Thyroid gland (tissue), 4 donors: Measurements from ENCODE around the gene CAPZB. TPM values are rescaled to one million over a fixed set of nuclear protein-coding genes. Genes with fewer than 3 reads are reported as not detected.

ENCODE experiments used
- DNase-seq, 2 donors: peaks; one replicate each; pipeline ENCODE4 v3.0.0-alpha.2; 2019
- H3K27ac ChIP-seq, 3 donors: fragments of 200-600 bp; sonication (generic); 1 replicate in 2 of 3; 2 replicates in 1 of 3; pipeline ENCODE4 v1.5.1; 2016 to 2019; ENCODE audit warnings: mild to moderate bottlenecking in 1 of 3, moderate library complexity in 1 of 3
- H3K27me3 ChIP-seq: fragments of 200-600 bp; sonication (generic); one replicate; pipeline ENCODE4 v1.5.1; 2019
- H3K36me3 ChIP-seq, 2 donors: fragments of 200-600 bp; sonication (generic); one replicate each; pipeline ENCODE4 v1.5.1; 2016 to 2019
- H3K4me1 ChIP-seq, 2 donors: fragments of 200-600 bp; sonication (generic); one replicate each; pipeline ENCODE4 v1.5.1; 2017 to 2019
- H3K4me3 ChIP-seq, 3 donors: fragments of 200-600 bp; sonication (generic); replicated peaks in 1 of 3; 1 replicate in 2 of 3; 2 replicates in 1 of 3; pipeline ENCODE4 v1.5.1; 2016; ENCODE audit warnings: mild to moderate bottlenecking in 1 of 3
- H3K9me3 ChIP-seq: fragments of 200-600 bp; sonication (generic); one replicate; pipeline ENCODE4 v1.5.1; 2017
- POLR2A ChIP-seq, 2 donors: fragments of 450-650 bp; IDR thresholded peaks; one replicate each; pipeline ENCODE4 v1.6.1; 2017; ENCODE audit warnings: antibody characterized with exemption in 2 of 2, mild to moderate bottlenecking in 2 of 2, moderate library complexity in 1 of 2
- WGBS, 2 donors: methylation state at CpG; one replicate each; pipeline ENCODE4 v1.1.5; 2017; 5-methylcytosine and 5-hydroxymethylcytosine counted together
- intact Hi-C: fragments of 100-400 bp; cut with DNase I; formaldehyde crosslinking; loops from one replicate; pipeline ENCODE4 v1.15.1; 2023
- total RNA-seq, 4 donors: library from RNA; depleted of rRNA; stranded (reverse); fragments of >200 nt; gene quantifications; one replicate each; pipeline ENCODE4 v1.2.3, GENCODE V29; 2016
- TF ChIP-seq, protein P1 (sequence below), 6 experiments: fragments of 200-600 bp in 3 of 6; fragments of 450-650 bp in 3 of 6; sonication (generic) in 3 of 6; IDR thresholded peaks; one replicate each; pipeline ENCODE4 v1.5.1; 2016 to 2019; ENCODE audit warnings: antibody characterized with exemption in 6 of 6, mild to moderate bottlenecking in 2 of 6, inconsistent platforms in 1 of 6, moderate library complexity in 1 of 6

The CAPZB gene
- total RNA-seq, 4 donors from 2014 or later: 75.4 to 116 (median 93.1) TPM

- Histone ChIP-seq H3K9me3 (no peaks in the 10 kb centered on the region), H3K36me3 (no peaks in the 10 kb centered on the region), H3K27ac (peak overlapping the region; percentile 26 to 74 (median 69)), H3K4me3 (no peak overlapping the region), H3K4me1 (peaks cover 39 to 51% of the 10 kb centered on the region in 2 donors), H3K27me3 (no peaks in the 10 kb centered on the region)
- 30 to 31% methylated on average over 10 of the region's 10 CpGs for WGBS, 2 donors
- intact Hi-C loops: loop anchor here (5.0 to 10.0 kb wide), 2 partner anchors 93 to 206 kb away; partner anchors contain the start of gene CAPZB
- no peak for TF ChIP-seq POLR2A (IDR thresholded peaks at IDR 0.05)
- TF ChIP-seq, protein P1, sequence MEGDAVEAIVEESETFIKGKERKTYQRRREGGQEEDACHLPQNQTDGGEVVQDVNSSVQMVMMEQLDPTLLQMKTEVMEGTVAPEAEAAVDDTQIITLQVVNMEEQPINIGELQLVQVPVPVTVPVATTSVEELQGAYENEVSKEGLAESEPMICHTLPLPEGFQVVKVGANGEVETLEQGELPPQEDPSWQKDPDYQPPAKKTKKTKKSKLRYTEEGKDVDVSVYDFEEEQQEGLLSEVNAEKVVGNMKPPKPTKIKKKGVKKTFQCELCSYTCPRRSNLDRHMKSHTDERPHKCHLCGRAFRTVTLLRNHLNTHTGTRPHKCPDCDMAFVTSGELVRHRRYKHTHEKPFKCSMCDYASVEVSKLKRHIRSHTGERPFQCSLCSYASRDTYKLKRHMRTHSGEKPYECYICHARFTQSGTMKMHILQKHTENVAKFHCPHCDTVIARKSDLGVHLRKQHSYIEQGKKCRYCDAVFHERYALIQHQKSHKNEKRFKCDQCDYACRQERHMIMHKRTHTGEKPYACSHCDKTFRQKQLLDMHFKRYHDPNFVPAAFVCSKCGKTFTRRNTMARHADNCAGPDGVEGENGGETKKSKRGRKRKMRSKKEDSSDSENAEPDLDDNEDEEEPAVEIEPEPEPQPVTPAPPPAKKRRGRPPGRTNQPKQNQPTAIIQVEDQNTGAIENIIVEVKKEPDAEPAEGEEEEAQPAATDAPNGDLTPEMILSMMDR (IDR thresholded peaks at IDR 0.05): peak in 1 of 6 experiments; percentile 24
- DNase-seq: no peak
Measured at GRCh38 chr1:19391596-19391981, 93.8 kb downstream of the CAPZB start.

DNA sequence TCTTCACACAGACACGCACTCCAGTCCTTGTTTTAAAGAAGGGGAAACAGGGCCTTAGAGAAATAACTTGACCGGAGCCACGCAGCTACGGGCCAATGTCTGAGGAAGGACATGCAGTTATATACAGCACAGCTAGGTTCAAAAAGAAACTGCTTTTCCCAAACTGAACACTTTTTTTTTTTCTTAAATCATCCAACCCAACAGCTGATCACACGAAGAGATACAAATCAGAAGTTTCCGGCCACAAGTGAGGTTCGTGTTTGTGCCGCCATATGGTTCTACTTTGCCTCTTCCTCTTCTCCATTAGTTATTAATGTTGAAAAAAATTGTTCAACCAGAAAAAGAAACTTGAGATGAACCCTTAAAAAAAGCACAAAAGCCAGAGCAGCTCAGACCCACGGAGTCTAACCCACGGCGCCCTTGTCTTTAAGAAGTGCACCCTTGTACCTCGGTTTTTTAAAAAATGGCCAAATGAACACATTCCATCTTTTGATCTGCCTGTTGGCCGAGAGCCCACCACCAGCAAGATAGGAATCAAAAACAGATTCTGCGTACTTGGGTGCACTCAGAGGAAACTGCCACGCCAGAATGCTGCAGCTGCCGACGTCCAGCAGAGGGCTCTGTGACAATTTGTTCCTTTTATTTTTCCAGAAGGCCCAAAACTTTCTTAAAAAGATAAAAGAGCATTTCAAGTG lies 94.3 kb downstream of the CAPZB start:
- peak overlapping the region; percentile 56 to 74 (median 69) for H3K27ac ChIP-seq
- TF ChIP-seq POLR2A (IDR thresholded peaks at IDR 0.05): no peak
- TF ChIP-seq, protein P1 (IDR thresholded peaks at IDR 0.05): peak; percentile 78 to 90 (median 86)
- intact Hi-C loops: loop anchor here (5.0 to 10.0 kb wide), 2 partner anchors 94 to 206 kb away; partner anchors contain the start of gene CAPZB
- H3K4me3 ChIP-seq: no peak overlapping the region
- H3K9me3 ChIP-seq: no peaks in the 10 kb centered on the region
- peak; percentile 79 to 85 for DNase-seq
- no peaks in the 10 kb centered on the region for H3K36me3 ChIP-seq
- no peaks in the 10 kb centered on the region for H3K27me3 ChIP-seq
- H3K4me1 ChIP-seq: peaks cover 44 to 56% of the 10 kb centered on the region in 2 donors
- WGBS, 2 donors: 8 to 10% methylated on average over 17 of the region's 17 CpGs

- no peak for DNase-seq
- no peaks in the 10 kb centered on the region for H3K9me3 ChIP-seq
- peaks cover 0 to 4% of the 10 kb centered on the region in 2 donors for H3K36me3 ChIP-seq
- H3K4me1 ChIP-seq: peaks cover 52 to 63% of the 10 kb centered on the region in 2 donors
- H3K27me3 ChIP-seq: no peaks in the 10 kb centered on the region
- WGBS, 2 donors: 63 to 71% methylated on average over 19 of the region's 19 CpGs
- no peak overlapping the region for H3K4me3 ChIP-seq
- no peak for TF ChIP-seq POLR2A (IDR thresholded peaks at IDR 0.05)
- TF ChIP-seq, protein P1 (IDR thresholded peaks at IDR 0.05): no peak
- intact Hi-C loops: loop anchor here (5.0 to 10.0 kb wide), 2 partner anchors 94 to 207 kb away; partner anchors contain the start of gene CAPZB
- H3K27ac ChIP-seq: peak overlapping the region; percentile 56 to 74 (median 69)
Measured at GRCh38 chr1:19390166-19390850, 95.0 kb downstream of the CAPZB start.

- Histone ChIP-seq H3K9me3 (no peaks in the 10 kb centered on the region), H3K4me3 (no peak overlapping the region), H3K27me3 (no peaks in the 10 kb centered on the region), H3K36me3 (peaks cover 7 to 10% of the 10 kb centered on the region in 2 donors), H3K4me1 (peaks cover 47 to 62% of the 10 kb centered on the region in 2 donors), H3K27ac (no peak overlapping the region)
- no peak for TF ChIP-seq POLR2A (IDR thresholded peaks at IDR 0.05)
- TF ChIP-seq, protein P1 (IDR thresholded peaks at IDR 0.05): no peak
- no peak for DNase-seq
- WGBS, 2 donors: 96 to 97% methylated on average over 9 of the region's 9 CpGs
- intact Hi-C loops: loop anchor here (5.0 kb wide), 1 partner anchor 263 kb away; no protein-coding TSS in a partner anchor
Measured at GRCh38 chr1:19388980-19389379, 96.4 kb downstream of the CAPZB start.
